GM21717 (cell line): ENCODE measurements around the gene SLC38A3.

Experiments used
- ATAC-seq: cut with Tn5 transposase; IDR thresholded peaks from one replicate; pipeline ENCODE4 v1.9.1; 2021; ENCODE audit warnings: mild to moderate bottlenecking, moderate library complexity; ENCODE audit not compliant: unreplicated experiment

SLC38A3 gene

DNA sequence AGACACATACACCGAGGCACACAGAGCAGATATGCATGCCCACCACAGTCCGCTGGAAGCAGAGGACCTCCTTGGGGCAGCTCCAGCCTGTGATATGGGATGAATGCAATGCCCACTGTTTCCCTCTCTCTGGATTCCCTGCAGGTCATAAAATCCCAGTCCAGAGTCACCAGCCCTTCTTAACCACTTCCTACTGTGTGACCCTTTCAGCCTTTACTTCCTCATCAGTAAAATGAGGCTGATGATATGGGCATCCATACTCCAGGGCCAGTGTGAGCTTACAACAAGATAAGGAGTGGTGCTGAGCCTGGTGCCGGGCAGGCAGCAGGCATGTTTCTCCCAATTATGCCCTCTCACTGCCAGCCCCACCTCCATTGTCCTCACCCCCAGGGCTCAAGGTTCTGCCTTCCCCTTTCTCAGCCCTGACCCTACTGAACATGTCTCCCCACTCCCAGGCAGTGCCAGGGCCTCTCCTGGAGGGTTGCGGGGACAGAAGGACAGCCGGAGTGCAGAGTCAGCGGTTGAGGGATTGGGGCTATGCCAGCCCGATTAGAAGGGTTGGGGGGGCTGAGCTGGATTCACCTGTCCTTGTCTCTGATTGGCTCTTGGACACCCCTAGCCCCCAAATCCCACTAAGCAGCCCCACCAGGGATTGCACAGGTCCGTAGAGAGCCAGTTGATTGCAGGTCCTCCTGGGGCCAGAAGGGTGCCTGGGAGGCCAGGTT lies 14.0 kb upstream of the SLC38A3 start, which contains the start of gene GNAT1:
Gene GNAT1 (plus strand): TSS at position 675 of the 725 bp plus-strand sequence. CDS start 116 bp downstream, outside the sequence.
- ATAC-seq: no peak

DNA sequence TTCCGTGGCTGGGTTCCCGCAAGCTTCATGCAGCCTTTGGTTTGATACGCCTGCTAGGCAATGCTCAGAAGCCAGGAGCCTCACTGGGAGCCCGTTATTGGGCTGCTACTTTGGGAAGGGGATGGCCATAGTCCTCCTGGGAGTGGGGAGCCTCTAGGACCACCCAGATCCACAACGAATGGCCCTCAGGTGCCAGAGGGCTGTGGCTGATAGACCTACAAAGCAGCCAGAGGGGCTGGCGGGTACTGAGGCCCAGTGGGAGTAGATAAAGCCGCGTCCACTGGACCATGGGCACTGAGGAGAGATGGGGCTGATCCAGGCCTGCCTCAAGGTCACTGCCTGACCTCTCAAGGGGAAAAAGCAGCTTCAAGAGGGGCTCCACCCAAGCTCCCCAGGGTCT lies 12.9 kb upstream of the SLC38A3 start:
- no peak for ATAC-seq

DNA sequence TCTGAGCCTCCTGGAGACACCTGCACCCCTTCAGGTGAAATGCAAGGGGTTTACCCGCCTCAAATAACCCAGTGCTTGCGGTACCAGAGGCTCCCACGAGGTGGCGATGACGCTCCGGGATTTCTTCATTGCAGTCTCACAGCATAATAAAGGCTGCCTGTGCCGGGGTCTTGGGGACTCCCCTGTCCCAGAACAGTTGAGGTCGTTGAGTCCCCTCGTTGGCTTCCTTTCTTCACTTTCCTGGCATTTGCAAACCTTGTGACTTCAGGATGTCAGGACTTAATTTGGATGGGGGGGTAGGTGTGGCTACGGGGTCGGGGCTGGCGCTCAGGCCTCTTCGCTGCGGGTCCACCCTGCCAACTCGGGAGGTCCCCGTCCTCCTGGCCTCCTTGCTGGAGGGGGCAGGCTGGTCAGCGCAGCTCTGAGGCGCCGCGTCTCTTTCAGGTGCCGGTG lies 12.4 kb upstream of the SLC38A3 start:
- ATAC-seq: no peak

DNA sequence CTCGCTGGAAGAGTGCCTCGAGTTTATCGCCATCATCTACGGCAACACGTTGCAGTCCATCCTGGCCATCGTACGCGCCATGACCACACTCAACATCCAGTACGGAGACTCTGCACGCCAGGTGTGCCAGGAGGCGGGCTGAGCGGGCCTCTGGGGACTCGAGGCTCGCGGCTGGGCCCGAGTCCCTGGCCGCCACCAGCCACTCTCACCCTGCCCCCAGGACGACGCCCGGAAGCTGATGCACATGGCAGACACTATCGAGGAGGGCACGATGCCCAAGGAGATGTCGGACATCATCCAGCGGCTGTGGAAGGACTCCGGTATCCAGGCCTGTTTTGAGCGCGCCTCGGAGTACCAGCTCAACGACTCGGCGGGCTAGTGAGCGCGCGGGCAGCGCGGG lies 11.8 kb upstream of the SLC38A3 start:
- no peak for ATAC-seq

DNA sequence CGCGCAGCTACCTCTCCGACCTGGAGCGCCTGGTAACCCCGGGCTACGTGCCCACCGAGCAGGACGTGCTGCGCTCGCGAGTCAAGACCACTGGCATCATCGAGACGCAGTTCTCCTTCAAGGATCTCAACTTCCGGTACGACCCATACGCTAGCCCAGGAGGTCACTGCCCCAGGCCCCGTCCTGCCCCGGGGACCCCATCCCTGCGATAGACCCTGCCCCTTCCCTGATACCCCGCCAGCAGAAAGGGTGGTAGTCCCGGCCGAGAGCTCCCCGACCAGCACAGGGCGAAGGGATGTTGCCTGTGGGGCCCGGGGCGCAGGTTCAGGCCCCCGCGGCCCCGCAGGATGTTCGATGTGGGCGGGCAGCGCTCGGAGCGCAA lies 11.3 kb upstream of the SLC38A3 start:
- no peak for ATAC-seq

DNA sequence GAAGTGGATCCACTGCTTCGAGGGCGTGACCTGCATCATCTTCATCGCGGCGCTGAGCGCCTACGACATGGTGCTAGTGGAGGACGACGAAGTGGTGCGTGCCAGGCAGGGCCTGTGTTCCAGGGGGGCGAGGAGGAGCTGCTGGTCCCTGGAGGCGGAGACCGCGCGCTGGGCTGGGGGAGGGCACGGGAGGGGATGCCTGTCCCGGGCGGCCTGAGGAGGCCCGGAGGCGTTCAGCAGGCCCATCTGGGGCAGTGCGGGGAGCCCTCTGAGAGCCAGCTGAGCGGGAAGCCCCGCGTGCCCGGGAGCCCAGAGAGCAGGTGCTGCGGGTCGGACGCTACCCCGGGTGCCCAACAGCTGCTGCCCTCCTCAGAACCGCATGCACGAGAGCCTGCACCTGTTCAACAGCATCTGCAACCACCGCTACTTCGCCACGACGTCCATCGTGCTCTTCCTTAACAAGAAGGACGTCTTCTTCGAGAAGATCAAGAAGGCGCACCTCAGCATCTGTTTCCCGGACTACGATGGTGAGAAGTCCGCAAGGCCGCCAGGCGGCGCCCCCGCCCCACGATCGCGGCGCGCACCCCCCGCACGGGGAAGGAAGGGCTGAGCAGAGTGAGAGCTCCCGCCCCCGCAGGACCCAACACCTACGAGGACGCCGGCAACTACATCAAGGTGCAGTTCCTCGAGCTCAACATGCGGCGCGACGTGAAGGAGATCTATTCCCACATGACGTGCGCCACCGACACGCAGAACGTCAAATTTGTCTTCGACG lies 10.8 kb upstream of the SLC38A3 start:
- no peak for ATAC-seq

DNA sequence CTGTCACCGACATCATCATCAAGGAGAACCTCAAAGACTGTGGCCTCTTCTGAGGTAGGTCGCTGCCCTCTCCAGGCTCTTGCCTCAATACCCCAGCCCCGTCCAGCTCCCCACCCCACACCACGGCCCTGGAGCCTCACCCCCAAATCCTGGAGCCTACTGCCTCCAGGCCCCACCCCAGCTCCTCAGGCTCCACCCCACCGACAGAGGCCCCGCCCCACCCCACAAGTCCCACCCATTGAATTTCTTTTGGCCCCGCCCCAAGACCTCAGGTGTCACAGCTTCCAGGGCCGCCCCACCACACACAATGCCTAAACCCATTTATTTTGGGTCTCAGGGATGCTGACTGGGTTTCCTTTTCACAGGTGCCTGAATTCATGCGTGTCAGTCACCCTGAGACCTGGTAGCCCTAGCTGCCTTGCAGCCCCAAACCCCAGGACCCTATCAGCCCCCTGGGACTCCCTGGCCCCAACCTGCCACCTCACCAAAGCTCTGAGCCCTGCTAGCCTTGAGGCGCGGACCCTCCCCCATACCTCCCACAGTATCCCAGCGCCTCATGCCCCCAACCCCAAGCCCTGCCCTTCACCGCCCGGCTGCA lies 10.1 kb upstream of the SLC38A3 start:
- no peak for ATAC-seq

DNA sequence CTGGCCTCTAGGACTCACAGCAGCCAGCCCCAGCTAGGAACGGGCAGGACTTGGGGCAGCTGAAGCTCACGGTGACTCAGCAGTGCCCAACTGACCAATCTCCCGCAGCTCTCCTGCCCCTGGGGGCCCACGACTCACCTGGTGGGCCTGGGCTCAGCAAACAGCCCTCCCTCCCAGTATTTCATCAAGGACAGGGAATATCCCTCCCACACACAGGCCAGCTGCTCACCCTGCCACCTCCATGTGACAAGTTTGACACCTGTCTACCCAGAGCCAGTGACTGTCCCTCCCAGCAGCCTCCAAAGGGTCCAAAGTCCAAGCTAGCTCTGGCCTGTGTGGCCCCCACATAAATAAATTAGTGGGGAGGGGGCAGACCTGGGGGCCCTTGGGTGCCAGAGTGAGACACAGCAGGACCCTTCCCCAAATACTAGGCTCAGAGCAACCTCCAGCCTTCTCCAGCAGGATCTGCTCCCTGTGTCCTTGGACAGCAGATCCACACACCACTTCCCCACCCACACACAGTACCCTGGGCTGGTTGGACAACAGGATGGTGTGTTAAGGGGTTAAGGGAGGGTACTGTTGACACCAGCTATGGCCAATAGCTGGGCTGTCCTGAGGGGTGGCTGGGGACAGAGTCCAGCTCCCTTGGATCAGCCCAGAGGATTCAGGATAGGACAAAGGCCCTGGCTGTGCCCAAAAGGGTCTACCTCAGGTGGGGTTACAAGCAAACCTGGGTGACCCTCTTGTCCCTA lies 9.4 kb upstream of the SLC38A3 start:
- ATAC-seq: no peak

DNA sequence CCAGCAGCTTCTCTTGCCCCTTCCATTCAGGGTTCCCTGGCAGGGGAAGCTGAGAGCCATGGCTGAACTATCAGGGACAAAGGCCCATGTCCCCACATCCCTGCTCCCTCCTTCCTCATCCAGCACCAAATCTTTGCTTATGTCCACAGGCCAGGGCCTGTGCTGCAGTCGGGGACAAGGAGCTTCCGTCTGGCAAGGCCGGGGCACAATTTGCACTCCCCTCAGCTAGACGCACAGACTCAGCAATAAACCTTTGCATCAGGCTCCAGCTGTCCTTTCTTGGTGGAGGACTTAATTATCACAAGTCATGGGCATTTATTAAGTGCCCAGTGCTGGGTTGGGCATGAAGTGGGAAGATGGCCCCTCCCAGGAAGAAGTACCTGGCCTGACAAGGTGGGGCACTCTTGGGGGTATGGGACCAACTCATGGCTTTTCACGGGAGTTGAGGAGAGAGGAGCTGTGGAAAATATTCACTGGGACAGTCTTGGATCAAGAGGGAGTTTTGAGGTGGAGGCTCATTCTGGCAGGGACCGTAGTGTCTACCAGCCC lies 8.7 kb upstream of the SLC38A3 start:
- ATAC-seq: no peak

DNA sequence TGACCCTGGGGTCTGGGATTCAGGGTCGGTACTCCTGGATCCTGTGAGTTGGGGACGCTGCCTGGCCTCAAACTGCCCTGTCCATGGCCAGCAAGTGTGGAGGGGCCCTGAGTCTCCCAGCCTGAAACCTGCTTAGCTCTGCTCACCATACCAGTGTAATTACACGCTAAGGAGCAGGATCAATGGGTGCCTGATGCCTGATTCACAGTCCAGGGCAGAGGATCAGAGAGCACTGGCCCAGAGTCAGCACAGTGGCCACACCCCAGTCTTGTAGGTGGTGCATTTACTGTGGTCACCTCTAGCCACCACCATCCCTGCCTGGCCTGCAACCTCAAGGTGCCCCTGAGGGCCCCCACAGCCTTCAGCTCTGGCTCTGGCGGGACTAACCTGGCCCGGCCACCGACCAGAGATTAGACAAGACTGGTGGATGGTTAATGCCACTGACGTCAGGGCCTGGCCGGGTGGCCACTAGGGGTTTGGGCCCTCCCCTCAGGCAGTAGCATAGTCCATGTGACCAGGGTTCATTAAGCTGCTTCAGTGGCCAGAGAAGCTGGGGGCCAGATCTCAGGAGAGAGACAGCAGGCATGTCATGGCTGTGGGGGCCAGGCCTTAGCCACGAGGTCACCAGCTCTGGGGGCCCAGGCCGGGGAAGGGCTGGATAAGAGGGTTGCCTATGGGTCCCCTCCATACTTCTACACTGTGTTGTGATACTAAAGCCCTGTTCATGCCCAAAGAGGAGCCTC lies 3.3 kb upstream of the SLC38A3 start:
- ATAC-seq: no peak

DNA sequence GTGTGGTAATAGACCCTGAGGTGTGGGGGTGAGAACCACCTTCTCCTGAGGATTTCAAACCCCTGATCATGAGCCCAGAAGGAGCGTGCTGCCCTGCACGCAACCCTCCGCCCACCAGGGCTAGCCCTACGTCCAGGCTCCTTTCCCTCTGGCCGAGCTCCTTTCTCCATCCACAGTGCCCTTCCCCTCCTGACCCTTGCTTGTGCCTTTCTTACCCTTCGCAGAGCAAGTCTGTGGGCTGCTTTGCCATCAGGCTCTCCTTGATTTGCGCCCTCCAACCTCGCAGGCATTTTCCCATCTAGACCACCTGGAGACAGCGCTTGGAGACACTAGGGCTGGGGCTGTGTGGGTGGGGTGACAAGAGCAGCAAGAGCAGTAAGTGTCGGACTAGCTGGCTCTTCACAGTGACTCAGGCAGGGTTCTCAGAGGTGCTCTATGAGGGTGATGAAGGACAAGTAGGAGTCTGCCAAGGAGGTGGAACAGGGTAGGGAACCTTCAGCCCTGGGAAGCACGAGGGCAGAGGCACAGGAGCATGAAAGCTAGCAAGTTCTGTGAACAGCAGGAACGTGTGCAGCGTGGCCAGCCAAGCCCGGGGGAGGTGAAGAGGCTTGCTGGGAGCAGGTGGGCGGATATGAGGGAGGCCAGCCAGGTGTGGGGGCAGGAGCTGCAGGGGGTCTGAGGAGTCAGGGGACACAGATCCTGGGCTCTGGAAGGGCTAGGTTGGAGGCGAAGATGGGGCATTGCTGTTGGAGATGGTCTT lies 2.5 kb upstream of the SLC38A3 start:
- ATAC-seq: no peak

DNA sequence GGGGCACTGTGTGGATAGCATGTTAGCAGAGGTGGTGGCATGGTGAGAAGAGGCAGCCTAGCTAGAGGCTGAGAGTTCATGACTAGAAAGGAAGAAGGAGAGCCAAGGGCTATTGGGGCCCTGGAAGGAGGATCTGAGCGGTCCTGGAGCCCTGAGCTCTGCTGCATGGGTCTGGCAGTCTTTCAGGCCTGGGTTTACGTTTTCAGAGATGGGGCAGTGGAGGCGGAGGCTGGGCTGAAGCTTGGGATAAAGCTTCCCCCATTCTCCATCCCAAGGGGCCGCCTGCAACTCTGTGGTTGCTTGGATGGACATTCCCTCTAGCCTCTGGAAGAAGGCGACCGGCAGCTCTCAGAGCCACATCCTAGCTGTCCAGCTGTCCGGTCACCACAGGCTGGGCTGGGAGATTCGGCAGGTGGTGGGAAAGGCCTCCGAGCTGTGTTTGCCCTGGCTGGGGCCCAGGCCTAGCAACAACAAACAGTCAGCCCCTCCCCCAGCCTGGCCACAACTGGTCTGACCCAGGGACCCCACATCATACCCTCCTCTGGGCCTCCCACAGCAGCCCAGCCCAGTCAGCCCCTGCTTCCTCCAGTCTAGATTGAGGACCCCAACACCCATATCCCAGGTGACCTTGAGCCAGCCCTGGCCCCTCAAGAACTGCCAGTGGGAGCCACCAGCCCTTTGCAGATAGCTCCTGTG lies 1.8 kb upstream of the SLC38A3 start:
- ATAC-seq: no peak

DNA sequence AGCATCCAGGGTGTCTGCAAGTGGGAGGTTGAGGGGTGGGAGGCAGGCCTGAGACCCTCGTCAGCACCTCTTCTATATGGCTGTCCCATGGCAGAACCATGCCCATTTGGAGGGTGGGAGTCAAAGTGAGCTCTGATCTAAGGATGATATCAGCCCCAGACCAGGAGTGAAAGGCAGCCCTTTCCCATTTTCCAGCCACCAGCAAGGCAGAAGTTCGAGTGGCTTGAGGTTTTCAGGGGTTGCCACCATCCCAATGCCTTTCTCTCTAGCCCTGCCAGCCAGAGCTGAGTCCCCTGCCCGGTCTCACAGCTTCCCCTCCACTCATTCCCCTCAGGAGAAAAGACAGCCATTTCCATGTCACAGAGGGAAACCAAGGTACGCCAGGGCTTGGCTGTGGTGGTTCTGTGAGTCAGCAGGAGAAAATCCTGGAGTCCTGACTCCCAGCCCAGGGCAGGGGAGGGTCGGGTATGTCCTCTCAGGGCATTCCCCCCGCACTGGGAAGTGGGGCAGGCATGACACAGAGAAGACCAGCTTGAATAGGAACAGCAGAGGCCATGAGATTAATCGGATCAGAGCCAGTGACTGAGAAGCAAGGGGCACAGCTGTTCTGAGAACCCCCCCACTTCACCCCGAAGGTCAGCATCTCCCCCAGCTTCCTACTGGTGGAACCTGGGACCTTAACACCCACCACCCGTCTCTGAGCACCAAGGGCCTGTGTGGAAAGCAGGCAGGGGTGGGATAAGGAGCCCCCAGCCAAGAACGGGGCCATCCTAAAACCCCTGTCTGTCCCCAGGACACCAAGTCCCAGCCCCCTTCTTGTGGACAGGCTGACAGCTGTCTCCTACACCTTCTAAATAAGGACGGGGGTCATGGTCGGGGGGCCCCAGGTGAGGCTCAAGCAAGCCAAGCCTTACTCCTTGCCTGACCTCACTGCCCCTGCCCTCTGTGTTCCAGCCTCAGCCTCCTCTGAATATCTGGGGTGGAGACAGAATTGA lies 965 bp upstream of the SLC38A3 start:
- ATAC-seq: no peak

DNA sequence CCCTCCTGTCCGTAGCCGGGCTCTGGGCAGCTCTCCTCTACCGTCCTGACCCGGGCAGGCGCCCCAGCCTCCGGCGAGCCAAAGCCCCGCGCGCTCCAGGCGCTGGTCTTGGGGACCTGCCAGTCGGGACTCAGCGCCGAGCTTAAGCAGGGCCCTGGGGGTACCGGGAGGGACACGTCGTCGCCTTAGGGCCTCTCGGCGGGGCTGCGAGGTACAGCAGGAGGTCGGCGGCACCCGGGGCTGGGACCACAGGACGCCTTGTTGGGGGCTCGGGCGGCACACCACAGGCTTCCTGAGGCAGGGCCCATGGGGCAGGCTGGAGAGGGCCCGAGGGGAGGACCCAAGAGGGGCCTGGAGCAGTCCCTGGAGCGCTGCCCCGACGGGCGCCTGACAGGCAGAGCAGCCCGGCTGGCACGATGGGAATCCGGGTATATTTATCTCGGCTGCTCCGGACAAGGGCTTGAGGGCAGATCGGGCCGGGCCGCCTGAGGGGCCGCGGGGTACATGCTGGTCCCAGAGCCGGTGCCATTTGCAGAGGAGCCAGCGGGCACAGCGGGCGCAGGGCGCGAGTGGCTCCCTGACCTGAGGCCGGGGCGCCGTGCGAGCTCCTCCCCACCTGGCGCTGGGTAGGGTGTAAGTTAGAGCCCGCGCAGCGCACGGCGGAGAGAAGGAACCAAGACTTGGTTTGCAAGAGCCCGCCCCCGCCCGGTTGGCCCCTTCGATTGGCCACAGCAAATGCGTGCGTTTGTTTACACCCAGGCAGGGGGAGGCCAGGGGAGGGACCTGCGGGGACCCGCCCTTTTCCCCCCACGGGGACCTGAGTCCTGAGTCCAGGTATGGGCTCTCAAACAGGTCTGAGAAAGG lies 574 bp downstream of the SLC38A3 start:
- ATAC-seq: no peak

DNA sequence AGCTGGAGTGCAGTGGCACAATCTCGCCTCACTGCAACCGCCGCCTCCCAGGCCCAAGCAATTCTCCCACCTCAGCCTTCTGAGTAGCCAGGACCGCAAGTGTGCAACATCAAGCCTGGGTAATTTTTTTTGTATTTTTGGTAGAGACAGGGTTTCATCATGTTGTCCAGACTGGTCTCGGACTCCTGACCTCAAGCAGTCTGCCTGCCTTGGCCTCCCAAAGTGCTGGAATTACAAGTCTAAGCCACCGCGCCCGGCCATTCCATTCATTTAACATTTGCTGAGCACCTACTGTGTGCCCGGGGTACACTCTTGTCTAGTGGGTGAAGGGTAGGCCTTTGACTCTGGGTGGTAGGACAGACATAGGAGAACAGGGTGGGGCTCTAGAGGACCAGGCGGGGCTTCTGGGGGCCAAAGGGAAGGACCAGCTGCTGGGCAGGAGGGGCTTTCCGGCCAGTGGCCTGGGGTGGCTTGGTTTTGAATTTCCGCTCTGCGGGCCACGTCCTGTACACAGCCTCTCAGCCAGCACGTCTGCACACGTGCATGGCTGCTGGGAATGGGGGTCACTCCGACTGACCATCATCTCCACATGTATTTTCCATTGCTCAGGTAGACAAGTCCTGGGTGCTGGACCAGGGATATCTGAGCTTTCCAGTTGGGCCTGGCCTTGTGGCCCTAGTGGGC lies 2.4 kb downstream of the SLC38A3 start:
- no peak for ATAC-seq

DNA sequence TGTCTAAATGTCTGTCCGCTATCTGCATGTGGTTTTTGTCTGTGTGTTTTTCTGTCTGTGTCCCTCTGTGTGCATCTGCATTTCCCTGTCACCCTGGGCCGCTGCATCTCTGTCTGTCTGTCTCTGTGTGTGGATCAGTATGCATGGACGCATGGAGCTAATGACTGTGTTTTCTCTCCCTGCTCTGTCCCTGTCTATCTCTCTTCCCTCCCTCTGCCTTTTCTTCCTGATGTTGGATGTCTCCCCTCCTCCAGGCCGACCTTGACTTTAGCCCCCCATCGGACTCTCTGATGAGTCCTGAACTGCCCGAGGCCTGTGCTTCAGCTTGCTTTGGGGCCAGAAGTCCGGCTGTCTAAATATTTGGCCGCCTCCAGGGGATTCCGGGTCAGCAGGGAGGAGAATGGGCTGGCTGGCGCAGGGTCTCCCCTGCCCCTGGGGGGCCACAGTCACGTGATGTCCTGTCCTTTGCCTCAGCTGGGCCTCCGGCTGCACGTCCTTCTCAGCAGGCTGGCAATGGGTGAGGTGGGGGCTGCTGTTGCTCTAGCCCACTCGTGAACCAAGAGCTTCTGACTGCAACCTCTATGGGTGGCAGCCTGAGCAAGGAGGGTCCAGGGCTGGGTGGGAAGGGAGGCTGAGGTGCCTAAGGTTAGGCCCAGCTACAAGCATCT lies 3.7 kb downstream of the SLC38A3 start:
- ATAC-seq: no peak
